HTR-8/SVneo (cell line): Measurements from ENCODE around the gene KIF5A.
A peak's percentile ranks its signal among the peaks of the same experiment; 100 is the strongest.

Source experiments
- DNase-seq: peaks from one replicate; pipeline ENCODE4 v3.0.0; 2011; ENCODE audit warnings: low spot score, mixed read lengths; ENCODE audit not compliant: insufficient read length
- FAIRE-seq: peaks from 2 replicates; lab custom pipeline; 2011; peaks lifted over from hg19 to GRCh38; lab: Jason Lieb, UNC

KIF5A gene

DNA sequence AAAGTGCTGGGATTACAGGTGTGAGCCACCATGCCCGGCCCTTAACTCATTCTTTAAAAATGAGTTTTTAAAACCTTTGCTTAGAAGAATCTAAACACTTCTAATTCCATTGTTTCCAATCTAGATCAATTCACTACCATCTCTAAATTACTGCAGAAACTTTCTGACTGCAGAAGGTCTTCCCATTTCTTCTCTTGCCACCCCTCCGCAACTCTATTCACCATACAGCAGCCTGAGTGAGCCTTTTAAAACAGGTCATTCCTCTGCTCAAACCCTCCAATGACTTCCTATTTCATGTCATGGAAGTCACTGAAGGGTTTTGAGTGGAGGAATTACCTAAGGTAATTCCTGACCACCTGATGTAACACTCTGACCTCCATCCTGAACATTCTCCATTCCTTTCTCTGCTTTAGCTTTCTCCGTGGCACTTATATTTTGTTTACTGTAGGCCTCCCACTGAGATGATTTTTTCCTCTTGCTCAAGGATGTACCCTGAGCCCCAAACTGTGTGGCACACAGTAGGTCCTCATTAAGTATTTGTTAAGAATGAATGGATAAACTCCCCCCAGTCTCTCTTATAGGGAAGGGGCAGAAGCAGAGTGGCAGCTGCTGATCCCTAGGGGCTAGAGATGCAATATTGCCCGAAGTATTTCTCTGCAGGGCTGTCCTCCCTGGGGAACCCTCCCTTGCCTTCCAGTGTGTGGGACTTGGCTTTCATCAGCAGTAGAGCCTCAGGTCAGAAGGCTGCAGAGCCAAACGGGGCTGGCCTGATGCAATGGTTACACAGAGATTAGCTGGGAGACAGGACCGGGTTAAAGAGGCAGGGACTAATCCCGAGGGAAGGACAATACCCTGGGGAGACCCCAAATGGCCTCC lies 30.7 kb upstream of the KIF5A start:
- DNase-seq = no peak
- no peak for FAIRE-seq

DNA sequence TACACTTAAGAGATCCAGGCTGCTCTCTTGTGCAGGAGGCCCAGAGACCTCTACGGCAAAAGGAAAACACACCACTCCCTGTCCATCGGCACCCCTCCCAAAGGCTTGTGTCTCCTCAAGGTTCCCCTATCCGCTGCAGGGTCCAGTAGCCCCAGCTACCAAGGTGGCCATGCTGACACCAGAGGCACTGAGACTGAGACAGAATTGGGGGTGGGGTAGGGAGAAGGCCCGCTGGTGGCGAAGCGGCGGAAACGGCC lies 30.1 kb upstream of the KIF5A start:
- FAIRE-seq (no peak), DNase-seq (no peak)

DNA sequence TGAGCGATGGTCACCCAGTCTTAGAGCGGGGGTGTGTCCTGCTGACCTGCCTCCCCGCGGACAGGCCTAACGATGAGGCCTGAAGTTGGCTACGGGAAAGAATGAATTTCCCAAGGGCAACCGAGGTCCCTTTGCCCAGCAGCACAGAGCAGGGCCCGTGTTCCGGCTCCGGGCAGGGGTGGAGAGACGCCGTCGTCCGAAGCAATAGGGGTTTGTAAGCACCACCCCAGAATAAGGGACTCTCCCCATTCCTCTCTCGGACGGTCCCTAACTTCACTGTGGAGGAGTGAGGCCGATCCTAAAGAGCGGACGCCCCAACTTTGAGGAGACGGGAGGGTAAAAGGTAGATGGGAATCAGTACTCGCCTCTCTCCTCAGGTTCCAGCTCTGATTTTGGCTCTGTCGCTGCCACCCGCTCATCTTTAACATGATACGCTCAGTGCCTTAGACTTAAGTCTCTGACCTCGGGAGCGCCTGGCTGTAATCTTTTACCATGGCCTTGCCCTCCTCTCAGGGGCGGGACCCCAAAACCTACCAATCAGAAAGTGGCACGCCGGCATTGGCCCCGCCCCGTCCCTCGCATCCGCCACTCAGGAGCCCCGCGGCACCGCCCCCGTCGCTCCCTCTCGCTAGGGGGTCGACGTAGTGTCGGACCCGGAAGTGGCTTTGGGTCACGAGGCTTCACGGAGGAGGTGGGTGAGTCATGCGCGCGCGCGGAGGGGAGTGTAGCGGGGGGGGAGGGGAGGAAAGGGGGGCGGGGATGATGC lies 29.6 kb upstream of the KIF5A start, which contains the start of gene DDIT3:
DDIT3 (minus strand) TSS at position 462 of the 766 bp plus-strand sequence. CDS start 3,108 bp downstream, outside the sequence.
- FAIRE-seq = no peak
- DNase-seq = peak; percentile 92

DNA sequence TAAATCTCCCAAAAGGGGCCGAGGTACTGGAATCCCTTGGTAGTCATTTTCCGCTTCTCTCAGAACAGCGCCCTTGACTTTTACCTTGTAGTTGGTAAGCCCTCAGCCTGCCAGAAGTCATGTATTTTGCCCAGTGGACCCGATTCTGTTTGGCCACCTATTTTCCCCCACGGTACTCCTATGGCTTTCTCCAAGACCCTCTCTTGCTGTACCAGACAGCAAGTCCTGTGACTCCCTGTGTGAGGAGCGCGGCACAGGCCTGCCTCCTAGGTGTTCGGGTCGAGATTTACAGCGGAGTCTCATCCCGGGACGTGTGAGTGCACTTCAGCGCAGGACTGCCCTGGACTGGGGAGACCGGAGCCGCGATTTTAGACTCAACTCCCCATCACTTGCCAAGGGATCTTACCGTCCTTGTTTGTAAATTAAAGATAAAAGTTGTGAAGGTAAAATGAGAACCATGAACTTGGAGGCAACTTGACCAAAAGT lies 28.3 kb upstream of the KIF5A start:
- no peak for DNase-seq
- no peak for FAIRE-seq

DNA sequence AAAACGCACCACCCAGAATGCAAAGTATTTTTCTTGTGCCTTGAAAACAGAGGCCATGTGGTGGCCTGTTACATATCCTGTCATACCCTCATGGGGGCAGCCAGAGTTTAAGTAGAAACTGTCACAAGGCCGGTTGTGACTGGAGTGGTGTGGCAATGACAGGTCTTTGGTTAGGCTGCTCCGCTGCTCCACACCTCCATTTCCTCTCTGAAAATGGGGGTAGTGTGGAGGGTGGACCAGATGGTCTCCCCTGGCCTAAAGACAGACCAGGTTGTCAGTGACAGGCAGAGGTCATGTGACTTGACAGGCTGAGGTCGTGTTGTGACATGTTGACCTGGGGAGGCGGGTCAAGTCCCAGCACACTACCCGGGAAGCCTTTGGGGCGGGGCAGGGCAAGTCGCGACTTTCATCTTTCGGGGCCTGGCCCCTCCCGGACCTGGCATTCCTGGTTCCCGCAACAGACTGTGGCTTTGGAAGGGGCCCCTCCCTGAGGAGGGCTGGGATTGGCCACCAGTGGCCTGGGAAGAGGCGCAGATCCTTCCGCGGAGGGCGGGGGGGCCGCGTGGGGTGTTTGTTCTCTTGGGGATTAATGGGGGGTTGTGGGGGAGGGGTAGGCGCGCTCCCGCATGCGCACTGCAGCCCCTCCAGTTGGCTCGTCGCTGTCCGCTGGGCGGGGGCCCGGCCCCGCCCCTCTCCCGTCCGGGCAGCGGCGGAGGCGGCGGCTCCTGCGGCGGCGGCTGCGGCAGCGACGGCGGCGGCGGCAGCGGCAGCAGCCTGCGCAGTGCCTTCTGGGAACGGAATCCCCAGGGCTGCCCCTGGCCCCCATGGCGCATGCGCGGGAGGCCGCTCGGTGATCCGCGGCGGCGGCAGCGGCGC lies 27.6 kb upstream of the KIF5A start, which contains the start of gene MBD6:
MBD6 (plus strand) TSS at position 814 of the 876 bp plus-strand sequence. CDS start 1,480 bp downstream, outside the sequence.
- FAIRE-seq = peak; percentile 80

DNA sequence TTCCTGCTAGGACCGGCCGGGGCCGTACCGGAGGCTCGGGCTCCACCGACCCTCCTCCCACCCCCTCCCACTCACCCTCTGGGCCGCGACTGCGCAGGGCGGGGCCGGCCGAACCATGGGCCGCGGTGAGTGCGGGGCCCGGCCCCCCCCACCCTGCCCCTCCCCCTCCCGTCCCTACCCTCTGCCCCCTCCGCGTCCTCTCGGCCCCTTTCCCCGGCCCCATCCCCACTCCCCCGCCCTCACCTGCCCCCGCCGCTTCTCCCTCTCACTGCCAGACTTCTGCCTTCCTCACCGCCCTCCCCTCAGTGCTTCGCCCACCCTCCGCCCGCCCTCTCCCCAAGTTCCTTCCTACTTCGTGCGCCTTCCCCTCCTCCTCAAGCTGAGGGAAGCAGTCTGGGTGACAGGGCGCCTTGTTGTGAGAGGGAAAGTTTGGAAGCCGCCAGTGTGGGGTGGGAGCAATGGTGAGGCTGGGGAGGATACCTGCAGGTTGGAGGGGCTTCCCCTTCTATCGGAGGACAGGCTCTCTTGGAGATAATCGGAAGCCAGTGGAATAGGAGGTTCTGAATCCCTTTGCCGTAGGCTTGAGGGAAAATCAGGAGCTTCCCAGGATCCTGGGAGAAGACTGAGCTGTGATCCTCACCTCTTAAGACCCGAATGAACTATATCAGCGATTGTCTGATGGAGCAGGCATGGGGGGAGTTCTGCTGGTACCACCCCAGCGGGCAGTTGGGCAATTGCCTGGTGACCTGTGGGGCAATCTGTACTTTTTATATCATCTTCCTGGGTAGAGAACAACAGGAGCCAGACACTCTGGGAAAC lies 26.7 kb upstream of the KIF5A start:
- no peak for FAIRE-seq

More for the DNA sequence above, 27.6 kb upstream of the KIF5A start, which contains the start of gene MBD6:
- peak; percentile 97 for DNase-seq

DNA sequence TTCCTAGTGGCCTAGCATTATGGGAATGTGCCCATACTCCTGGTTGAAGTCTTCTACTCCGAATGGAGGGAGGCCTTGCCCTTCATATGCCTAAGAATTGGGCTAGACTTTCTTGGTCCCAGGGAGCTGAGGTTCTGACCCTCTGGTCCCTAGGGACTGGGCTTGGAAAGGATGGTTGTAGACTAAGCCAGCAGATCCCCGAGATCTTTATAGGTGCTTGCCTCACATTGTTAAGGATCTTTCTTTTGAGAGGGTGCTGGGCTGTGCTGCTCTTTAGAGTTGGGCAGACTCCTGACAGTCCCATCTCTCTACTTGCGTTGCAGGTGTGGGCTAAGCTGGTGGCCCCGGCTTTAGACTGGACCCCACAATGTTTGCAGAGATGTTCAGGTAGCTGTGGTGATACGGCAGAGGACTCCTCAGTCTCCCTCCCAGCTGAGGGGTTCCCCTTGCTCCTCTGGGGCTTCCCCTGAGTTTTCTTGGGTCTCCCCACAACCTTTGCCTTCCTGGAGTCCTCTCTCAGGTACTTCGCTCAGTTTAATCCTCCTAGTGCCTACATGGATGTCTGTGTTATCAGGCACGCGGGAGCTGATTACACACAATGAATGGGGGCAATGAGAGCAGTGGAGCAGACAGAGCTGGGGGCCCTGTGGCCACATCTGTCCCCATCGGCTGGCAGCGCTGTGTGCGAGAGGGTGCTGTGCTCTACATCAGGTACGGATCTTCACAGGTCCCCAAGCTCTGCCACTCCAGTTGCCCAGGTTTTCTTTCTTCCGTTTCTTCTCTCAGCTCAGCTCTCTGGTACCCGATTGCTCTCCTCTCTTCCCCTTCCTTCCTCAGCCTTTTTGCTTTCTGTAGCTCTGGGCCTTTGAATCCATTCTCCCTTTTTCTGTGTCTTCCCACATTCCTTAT lies 25.9 kb upstream of the KIF5A start:
- DNase-seq (no peak), FAIRE-seq (no peak)

More for the DNA sequence above, 26.7 kb upstream of the KIF5A start:
- DNase-seq = peak; percentile 29

DNA sequence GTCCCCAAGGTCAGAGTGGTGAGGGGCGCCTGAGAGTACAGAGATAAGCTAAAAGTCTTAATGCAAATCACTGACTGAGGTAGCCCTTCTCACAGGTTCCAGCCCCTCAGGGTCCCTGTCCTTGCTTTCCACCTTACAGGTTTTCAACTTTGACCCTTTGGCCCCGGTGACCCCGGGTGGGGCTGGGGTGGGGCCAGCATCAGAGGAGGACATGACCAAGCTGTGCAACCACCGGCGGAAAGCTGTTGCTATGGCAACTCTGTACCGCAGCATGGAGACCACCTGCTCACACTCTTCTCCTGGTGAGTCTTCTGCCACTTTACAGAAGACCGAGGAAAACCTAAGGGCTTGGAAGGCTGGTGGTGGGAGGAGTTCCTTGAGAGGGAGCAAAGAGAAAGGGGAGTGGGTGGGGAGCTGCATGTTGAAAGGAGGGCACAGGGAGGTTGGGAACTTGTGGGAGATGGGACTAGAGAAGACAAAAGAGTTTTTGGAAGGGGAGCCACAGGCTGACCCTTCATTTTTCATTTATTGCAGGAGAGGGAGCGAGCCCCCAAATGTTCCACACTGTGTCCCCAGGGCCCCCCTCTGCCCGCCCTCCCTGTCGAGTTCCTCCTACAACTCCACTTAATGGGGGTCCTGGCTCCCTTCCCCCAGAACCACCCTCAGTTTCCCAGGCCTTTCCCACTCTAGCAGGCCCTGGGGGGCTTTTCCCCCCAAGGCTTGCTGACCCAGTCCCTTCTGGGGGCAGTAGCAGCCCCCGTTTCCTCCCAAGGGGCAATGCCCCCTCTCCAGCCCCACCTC lies 24.8 kb upstream of the KIF5A start:
- DNase-seq (no peak), FAIRE-seq (no peak)

DNA sequence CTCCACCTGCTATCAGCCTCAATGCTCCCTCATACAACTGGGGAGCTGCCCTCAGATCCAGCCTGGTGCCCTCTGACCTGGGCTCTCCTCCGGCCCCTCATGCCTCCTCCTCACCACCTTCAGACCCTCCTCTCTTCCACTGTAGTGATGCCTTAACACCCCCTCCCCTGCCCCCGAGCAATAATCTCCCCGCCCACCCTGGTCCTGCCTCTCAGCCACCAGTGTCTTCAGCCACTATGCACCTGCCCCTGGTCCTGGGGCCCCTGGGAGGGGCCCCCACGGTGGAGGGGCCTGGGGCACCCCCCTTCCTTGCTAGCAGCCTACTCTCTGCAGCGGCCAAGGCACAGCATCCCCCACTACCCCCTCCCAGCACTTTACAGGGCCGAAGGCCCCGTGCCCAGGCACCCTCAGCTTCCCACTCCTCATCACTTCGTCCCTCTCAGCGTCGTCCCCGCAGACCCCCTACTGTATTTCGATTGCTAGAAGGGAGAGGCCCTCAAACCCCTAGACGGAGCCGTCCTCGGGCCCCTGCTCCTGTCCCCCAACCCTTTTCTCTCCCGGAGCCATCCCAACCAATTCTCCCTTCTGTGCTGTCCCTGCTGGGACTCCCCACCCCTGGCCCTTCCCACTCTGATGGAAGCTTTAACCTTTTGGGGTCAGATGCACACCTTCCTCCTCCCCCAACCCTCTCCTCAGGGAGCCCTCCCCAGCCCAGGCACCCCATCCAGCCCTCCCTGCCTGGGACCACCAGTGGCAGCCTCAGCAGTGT lies 24.0 kb upstream of the KIF5A start:
- no peak for FAIRE-seq
- DNase-seq = no peak

DNA sequence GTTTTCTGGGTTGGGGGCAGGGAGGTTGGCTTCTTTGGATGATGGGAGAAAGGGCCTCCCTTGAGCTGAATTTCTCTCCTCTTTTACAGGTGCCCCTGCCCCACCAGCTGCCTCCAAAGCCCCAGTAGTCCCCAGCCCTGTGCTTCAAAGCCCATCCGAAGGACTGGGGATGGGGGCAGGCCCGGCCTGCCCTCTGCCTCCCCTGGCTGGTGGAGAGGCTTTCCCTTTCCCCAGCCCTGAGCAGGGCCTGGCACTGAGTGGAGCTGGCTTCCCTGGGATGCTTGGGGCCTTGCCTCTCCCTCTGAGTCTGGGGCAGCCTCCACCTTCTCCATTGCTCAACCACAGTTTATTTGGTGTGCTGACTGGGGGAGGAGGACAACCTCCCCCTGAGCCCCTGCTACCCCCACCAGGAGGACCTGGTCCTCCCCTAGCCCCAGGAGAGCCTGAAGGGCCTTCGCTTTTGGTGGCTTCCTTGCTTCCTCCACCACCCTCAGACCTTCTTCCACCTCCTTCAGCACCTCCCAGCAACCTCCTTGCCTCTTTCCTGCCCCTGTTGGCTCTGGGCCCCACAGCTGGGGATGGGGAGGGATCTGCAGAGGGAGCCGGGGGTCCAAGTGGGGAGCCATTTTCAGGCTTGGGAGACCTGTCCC lies 23.2 kb upstream of the KIF5A start:
- FAIRE-seq (no peak), DNase-seq (no peak)

DNA sequence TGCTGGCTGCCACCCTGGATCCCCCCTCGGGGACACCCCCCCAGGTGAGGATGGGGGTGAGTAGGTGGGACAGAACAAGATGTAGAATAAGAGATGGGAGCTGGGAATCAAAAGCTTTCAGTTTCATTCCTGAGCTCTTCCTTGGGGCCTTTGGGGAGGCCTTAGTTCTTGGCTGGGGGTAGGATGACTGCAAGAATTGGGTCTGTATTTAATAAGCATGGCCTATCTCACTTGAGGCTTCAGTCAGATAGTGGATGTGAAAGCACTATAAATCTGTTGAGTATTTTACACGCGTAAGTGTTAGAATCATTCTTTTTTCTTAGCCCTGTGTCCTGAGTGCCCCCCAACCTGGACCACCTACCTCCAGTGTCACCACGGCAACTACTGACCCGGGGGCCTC lies 22.7 kb upstream of the KIF5A start:
- FAIRE-seq = no peak
- no peak for DNase-seq

DNA sequence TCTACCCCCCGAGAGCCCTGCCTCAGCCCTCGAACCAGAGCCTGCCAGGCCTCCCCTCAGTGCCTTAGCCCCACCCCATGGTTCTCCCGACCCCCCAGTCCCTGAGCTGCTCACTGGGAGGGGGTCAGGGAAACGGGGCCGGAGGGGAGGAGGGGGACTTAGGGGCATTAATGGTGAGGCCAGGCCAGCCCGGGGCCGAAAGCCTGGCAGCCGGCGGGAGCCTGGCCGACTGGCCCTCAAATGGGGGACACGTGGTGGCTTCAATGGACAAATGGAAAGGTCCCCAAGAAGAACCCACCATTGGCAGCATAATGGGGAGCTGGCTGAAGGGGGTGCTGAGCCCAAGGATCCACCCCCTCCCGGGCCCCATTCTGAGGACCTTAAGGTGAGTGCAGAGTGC lies 21.7 kb upstream of the KIF5A start:
- no peak for DNase-seq
- no peak for FAIRE-seq

DNA sequence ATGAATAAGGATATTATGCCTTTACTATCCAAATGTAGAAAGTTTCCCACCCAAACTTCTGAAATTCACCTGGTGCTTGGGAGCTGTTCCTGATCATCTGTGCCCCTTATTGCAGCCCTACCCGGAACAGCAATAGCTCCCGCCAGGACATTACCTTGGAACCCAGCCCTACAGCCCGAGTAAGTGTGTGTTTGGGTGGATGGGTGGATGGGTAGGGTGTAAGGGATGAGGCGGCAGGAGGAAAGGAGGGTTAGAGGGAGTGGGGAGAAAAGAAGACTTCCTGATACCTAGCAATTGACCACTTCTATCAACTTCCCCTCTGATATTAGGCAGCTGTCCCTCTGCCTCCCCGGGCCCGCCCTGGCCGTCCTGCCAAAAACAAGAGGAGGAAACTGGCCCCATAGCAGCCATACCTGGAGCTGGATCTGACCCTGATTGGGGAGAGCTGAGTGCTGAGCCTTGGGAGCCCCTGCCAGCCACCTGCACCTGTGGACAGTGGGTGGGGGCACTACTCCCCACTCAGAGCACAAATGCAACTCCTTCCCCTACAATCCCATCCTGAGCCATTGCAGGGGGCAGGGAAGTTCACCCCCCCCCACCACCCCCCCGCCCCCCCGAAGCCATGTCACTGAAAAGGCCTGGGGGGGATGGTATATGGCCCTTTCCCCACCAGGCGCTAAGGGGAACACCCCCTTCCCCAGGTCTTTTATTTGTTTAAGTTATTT lies 20.9 kb upstream of the KIF5A start:
- DNase-seq = no peak
- FAIRE-seq = no peak

DNA sequence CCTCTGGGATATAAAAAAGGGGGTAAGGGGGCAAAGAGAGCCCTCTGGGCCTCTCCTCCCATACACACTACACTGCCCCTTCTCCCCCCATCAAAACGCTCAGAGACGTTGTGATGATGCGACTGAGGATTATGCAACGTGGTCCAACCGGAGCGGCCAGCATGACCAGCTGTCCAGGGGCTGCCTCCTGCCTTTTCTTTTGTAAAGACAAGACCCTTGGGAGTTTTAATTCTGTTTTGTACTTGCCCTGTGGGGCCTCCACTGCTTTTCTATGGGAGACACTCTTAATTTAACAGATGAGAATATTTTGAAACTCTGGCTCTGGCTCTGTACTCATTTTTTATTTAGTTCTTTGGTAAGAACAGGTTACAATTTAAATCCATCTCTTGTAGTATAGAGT lies 20.0 kb upstream of the KIF5A start:
- DNase-seq (no peak), FAIRE-seq (no peak)

DNA sequence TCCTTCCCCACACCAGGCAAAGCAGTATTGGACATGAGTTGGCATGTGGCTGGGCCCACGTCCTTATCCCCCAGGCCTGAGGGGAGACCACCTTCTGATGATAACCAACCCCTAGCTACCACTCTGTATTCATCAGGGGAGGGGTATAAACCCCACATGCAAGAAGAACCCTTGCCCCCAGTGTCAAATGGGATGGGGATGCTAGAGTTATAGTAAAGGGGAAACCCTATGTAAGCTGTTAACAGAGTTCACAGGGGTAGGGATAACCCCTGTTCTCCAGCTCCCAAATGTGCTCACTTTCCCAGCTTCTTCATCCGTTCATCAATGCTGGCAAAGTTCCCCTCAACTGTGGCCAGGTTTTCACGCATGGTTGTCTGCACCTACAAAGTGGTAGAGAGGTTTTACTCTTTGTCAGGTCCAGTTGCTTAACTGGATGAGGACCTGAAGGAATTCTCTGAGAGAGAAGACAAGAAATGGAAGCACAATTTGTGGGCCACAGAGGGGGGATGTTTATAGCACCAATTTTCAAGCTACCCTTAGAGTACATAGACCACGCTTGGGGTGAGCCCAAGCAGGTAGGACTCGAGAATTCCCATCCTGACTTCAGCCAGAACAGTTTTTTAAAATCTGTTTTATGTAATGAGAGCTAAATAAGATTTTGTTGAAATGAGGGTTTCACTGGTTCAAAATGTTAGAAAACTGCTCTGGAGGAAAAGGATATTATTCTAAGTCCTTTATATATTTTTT lies 19.3 kb upstream of the KIF5A start:
- DNase-seq = no peak
- no peak for FAIRE-seq
